Hepatocyte (in vitro differentiated cells): Measurements from ENCODE around the gene EIPR1. TPM values are rescaled to one million over a fixed set of nuclear protein-coding genes. Genes with fewer than 3 reads are reported as not detected.

Source experiments
- DNase-seq: peaks from one replicate; pipeline ENCODE4 v3.0.0-alpha.2; 2016; ENCODE audit warnings: low spot score
- H2AFZ ChIP-seq: fragments of 200-600 bp; sonication (generic); 2 replicates; pipeline ENCODE4 v1.6.0; 2016; ENCODE audit warnings: antibody characterized with exemption, mild to moderate bottlenecking
- H3K27ac ChIP-seq: fragments of 200-600 bp; sonication (generic); 2 replicates; pipeline ENCODE4 v1.5.1; 2016; ENCODE audit warnings: mild to moderate bottlenecking
- H3K27me3 ChIP-seq: fragments of 200-600 bp; sonication (generic); 2 replicates; pipeline ENCODE4 v1.6.1; 2016
- H3K36me3 ChIP-seq: fragments of 200-600 bp; sonication (generic); replicated peaks from 2 replicates; pipeline ENCODE4 v1.5.1; 2016; ENCODE audit warnings: low read depth; ENCODE audit not compliant: insufficient read depth
- H3K4me1 ChIP-seq: fragments of 200-600 bp; sonication (generic); 2 replicates; pipeline ENCODE4 v1.5.1; 2016; ENCODE audit warnings: mild to moderate bottlenecking, moderate library complexity; ENCODE audit not compliant: insufficient read depth
- H3K4me2 ChIP-seq: fragments of 200-600 bp; sonication (generic); 2 replicates; pipeline ENCODE4 v1.6.0; 2016
- H3K4me3 ChIP-seq: fragments of 200-600 bp; sonication (generic); 2 replicates; pipeline ENCODE4 v1.5.1; 2016; ENCODE audit warnings: mild to moderate bottlenecking
- H3K79me2 ChIP-seq: fragments of 200-600 bp; sonication (generic); 2 replicates; pipeline ENCODE4 v1.6.0; 2017; ENCODE audit warnings: mild to moderate bottlenecking
- H3K9me2 ChIP-seq: fragments of 200-600 bp; sonication (generic); replicated peaks from 2 replicates; pipeline ENCODE4 v1.6.0; 2017; ENCODE audit warnings: mild to moderate bottlenecking; ENCODE audit not compliant: insufficient read depth
- H3K9me3 ChIP-seq: fragments of 200-600 bp; sonication (generic); 2 replicates; pipeline ENCODE4 v1.5.1; 2016; ENCODE audit warnings: low read depth, mild to moderate bottlenecking
- H4K20me1 ChIP-seq: fragments of 200-600 bp; sonication (generic); 2 replicates; pipeline ENCODE4 v1.6.0; 2016; ENCODE audit warnings: mild to moderate bottlenecking; ENCODE audit not compliant: insufficient read depth, poor library complexity, severe bottlenecking
- EZH2 ChIP-seq: fragments of 200-600 bp; sonication (generic); IDR thresholded peaks from 2 replicates; pipeline ENCODE4 v1.6.1; 2016; ENCODE audit warnings: antibody characterized with exemption, mild to moderate bottlenecking, borderline replicate concordance
- EZH2phosphoT487 ChIP-seq: fragments of 200-600 bp; sonication (generic); IDR thresholded peaks from one replicate; pipeline ENCODE4 v1.6.1; 2018; ENCODE audit warnings: antibody characterized with exemption, mild to moderate bottlenecking, low read depth, moderate library complexity; ENCODE audit not compliant: unreplicated experiment, severe bottlenecking
- WGBS: methylation state at CpG from one replicate; pipeline ENCODE4 v1.1.6; 2016; ENCODE audit warnings: low lambda C conversion rate; ENCODE audit errors: missing lambda C conversion rate; 5-methylcytosine and 5-hydroxymethylcytosine counted together
- polyA plus RNA-seq: library from polyadenylated mRNA; unstranded; fragments of >200 nt; fragmentation: Nextera tagmentation; extraction: Ambion mirVana; gene quantifications from 2 replicates; pipeline ENCODE4 v1.2.1, GENCODE V29; 2016
- total RNA-seq: library from RNA; depleted of rRNA; stranded (reverse); fragments of >200 nt; gene quantifications from 2 replicates; pipeline ENCODE4 v1.2.3, GENCODE V29; 2014
- TF ChIP-seq, protein P1 (sequence below): fragments of 200-600 bp; sonication (generic); IDR thresholded peaks from 2 replicates; pipeline ENCODE4 v1.5.1; 2016; ENCODE audit warnings: antibody characterized with exemption, mild to moderate bottlenecking; ENCODE audit not compliant: poor library complexity

The EIPR1 gene
- total and polyA plus RNA-seq, 2 experiments from 2014 or later, result 27.4 to 42.3 TPM

DNA sequence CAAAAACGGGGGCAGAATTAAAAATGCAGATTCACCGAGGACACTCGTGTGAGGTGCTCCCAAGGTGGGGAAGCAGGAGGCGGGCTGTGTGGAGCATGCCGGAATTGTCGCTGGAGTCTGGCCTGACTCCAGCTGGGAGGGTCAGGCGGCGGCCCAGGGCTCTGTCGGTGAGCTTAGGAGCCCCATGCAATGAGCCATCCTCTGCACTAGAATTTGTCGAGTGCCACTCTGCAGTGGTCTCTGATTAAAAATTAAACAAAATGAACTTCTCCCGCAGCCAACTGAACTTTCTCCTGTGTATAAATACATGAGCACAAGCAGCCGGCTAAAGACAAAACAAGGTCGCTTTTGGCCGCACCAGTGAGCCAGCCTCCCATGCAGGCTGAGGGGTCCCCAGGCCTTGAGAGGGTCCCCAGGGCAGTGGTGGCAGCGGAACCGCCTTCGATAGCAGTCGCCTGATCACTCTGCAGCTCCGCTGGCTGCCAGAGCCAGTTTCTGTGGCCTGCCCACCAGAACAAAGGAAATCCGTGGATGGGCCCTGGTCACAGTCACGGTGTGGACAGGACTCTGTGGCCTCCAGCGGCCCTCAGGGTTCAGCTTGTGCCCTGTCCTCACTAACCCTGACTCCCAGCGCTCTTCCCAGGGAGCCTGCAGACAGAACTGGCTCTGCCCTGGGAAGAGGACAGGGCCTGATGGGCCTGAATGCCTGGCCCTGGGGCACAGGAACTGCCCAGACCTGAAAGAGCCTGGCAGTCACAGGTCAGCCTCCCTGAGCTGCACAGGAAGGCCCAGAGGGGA, 201.3 kb downstream of the EIPR1 start:
- WGBS, result 92% methylated on average over 23 of the region's 23 CpGs
- no peak overlapping the region for H3K27ac ChIP-seq

DNA sequence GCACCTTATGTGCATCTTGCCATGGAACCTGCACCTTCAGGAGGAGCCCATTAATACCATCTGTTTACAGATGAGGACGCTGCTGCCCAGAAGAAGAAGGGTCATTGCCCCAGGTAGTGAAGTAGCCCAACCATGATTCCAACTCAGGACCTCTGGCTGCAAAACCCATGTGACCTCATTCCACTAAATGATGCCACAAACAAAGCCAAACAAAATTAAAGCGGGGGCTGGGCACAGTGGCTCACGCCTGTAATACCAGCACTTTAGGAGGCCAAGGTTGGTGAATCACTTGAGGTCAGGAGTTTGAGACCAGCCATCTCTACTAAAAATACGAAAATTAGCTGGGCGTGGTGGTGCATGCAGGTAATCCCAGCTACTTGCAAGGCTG, 202.1 kb downstream of the EIPR1 start:
- H3K27me3 ChIP-seq, result no peaks in the 10 kb centered on the region
- no peak for DNase-seq
- H3K27ac ChIP-seq, result no peak overlapping the region
- no peak overlapping the region for H2AFZ ChIP-seq
- H3K9me2 ChIP-seq, result no peaks in the 10 kb centered on the region
- H3K4me2 ChIP-seq, result no peak overlapping the region
- H3K9me3 ChIP-seq, result no peaks in the 10 kb centered on the region
- H4K20me1 ChIP-seq, result no peaks in the 10 kb centered on the region
- H3K36me3 ChIP-seq, result no peaks in the 10 kb centered on the region
- TF ChIP-seq EZH2phosphoT487, result no peak
- TF ChIP-seq, protein P1, sequence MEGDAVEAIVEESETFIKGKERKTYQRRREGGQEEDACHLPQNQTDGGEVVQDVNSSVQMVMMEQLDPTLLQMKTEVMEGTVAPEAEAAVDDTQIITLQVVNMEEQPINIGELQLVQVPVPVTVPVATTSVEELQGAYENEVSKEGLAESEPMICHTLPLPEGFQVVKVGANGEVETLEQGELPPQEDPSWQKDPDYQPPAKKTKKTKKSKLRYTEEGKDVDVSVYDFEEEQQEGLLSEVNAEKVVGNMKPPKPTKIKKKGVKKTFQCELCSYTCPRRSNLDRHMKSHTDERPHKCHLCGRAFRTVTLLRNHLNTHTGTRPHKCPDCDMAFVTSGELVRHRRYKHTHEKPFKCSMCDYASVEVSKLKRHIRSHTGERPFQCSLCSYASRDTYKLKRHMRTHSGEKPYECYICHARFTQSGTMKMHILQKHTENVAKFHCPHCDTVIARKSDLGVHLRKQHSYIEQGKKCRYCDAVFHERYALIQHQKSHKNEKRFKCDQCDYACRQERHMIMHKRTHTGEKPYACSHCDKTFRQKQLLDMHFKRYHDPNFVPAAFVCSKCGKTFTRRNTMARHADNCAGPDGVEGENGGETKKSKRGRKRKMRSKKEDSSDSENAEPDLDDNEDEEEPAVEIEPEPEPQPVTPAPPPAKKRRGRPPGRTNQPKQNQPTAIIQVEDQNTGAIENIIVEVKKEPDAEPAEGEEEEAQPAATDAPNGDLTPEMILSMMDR, result no peak
- no peaks in the 10 kb centered on the region for H3K79me2 ChIP-seq
- no peak overlapping the region for H3K4me3 ChIP-seq
- H3K4me1 ChIP-seq, result no peaks in the 10 kb centered on the region
- 96% methylated on average over 5 of the region's 5 CpGs for WGBS

More for the DNA sequence above, 201.3 kb downstream of the EIPR1 start:
- TF ChIP-seq EZH2phosphoT487 (no peak), EZH2 (no peak)
- TF ChIP-seq, protein P1, result no peak
- no peaks in the 10 kb centered on the region for H3K9me3 ChIP-seq
- H3K27me3 ChIP-seq, result no peaks in the 10 kb centered on the region
- no peak overlapping the region for H2AFZ ChIP-seq
- no peak overlapping the region for H3K4me2 ChIP-seq
- H3K4me3 ChIP-seq, result no peak overlapping the region
- H3K79me2 ChIP-seq, result no peaks in the 10 kb centered on the region
- no peak for DNase-seq
- H3K36me3 ChIP-seq, result no peaks in the 10 kb centered on the region
- H3K4me1 ChIP-seq, result no peaks in the 10 kb centered on the region
- no peaks in the 10 kb centered on the region for H3K9me2 ChIP-seq
- H4K20me1 ChIP-seq, result no peaks in the 10 kb centered on the region

DNA sequence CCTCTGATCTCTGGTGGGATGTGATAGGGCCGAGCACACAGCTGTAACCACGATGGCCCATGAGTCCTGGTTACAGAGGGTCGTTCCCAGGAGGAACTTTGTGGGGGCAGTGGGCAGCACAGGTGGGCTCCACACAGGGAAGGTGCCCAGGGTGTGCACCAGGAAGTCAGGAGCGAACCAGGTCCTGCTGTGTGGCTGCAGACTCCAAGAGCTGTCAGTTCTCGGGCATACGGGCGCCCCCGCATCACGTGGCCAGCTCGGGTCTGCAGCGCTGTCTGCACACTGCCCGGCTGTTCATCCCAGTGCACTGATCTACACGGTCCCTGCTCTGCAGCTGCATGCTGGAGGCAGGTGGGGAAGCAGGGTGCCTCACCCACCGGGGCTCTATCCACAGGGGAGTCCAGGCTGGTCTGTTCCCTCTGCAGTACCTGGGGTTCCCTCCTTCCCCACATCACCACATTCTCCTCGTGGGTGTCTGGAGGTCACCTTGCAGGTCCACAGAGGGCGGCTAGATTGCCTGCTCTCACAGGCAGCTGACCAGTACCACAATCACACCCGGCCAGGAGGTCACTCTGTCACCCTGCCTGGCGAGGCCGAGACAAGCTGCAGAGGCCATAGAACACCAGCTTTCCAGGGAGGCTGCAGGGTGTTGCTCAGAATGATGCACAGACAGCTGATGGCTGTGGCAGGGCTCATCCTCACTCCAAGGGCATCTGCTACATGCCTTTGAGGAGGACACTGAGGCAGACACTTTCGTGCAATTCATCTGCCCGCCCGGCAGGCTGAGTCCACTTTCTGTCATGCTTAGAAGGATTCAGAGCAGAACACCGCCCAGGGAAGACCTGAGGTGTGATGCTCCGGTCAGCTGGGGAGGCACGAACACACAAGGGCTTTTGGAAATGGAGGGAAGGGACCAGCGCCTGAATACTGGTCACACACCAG, 202.7 kb downstream of the EIPR1 start:
- Histone ChIP-seq H3K4me3 (no peak overlapping the region), H3K79me2 (no peaks in the 10 kb centered on the region), H3K9me3 (no peaks in the 10 kb centered on the region), H3K4me2 (no peak overlapping the region), H2AFZ (no peak overlapping the region), H3K27me3 (no peaks in the 10 kb centered on the region), H3K9me2 (no peaks in the 10 kb centered on the region), H3K27ac (no peak overlapping the region), H3K36me3 (no peaks in the 10 kb centered on the region), H4K20me1 (no peaks in the 10 kb centered on the region), H3K4me1 (no peaks in the 10 kb centered on the region)
- no peak for DNase-seq
- TF ChIP-seq EZH2, result no peak
- TF ChIP-seq, protein P1, result no peak
- TF ChIP-seq EZH2phosphoT487, result no peak
- 94% methylated on average over 26 of the region's 26 CpGs for WGBS
